Hematopoietic multipotent progenitor cell treated with erythropoietin and hydrocortisone succinate and interleukin-3 and kit ligand, for 6 days (in vitro differentiated cells): Measurements from ENCODE around the gene COLEC11.
"Not testable (repeated sequence)": the region's sequence is repeated elsewhere in the genome, so short reads cannot be mapped to it uniquely, and the experiment has no call there.

ENCODE experiments used
- DNase-seq: peaks from one replicate; pipeline ENCODE4 v3.0.0-alpha.2; 2015

Gene COLEC11

GRCh38 chr2:3655871-3656761 is 61.2 kb downstream of the COLEC11 start:
- DNase-seq: no peak

- peak; percentile 42 for DNase-seq
Measured at GRCh38 chr2:3656762-3657721, 62.1 kb downstream of the COLEC11 start.

GRCh38 chr2:3657881-3658280 is 63.0 kb downstream of the COLEC11 start, which contains the start of gene ALLC:
Gene ALLC (plus strand): TSS chr2:3658200. CDS start chr2:3671158, 12,958 bp downstream.
- DNase-seq: no peak

GRCh38 chr2:3659447-3660432 is 64.8 kb downstream of the COLEC11 start:
- DNase-seq: no peak

- not testable (repeated sequence) for DNase-seq
Measured at GRCh38 chr2:3660640-3661039, 65.7 kb downstream of the COLEC11 start.

GRCh38 chr2:3661149-3661660 is 66.3 kb downstream of the COLEC11 start:
- DNase-seq: no peak

- DNase-seq: no peak
Measured at GRCh38 chr2:3662239-3662638, 67.3 kb downstream of the COLEC11 start.

GRCh38 chr2:3664118-3664517 is 69.2 kb downstream of the COLEC11 start:
- no peak for DNase-seq

- DNase-seq: no peak
Measured at GRCh38 chr2:3664925-3665324, 70.0 kb downstream of the COLEC11 start.

- no peak for DNase-seq
Measured at GRCh38 chr2:3665886-3666612, 71.1 kb downstream of the COLEC11 start.

- DNase-seq: no peak
Measured at GRCh38 chr2:3666613-3666975, 71.7 kb downstream of the COLEC11 start.

GRCh38 chr2:3667151-3667631 is 72.3 kb downstream of the COLEC11 start:
- DNase-seq: no peak

GRCh38 chr2:3669656-3670055 is 74.7 kb downstream of the COLEC11 start:
- no peak for DNase-seq

- DNase-seq: no peak
Measured at GRCh38 chr2:3670376-3670775, 75.5 kb downstream of the COLEC11 start.

- no peak for DNase-seq
Measured at GRCh38 chr2:3670941-3671340, 76.0 kb downstream of the COLEC11 start.

- no peak for DNase-seq
Measured at GRCh38 chr2:3672861-3673678, 78.2 kb downstream of the COLEC11 start.

- DNase-seq: no peak
Measured at GRCh38 chr2:3674066-3674845, 79.3 kb downstream of the COLEC11 start.

- DNase-seq: no peak
Measured at GRCh38 chr2:3675687-3676086, 80.8 kb downstream of the COLEC11 start.

GRCh38 chr2:3677436-3677835 is 82.5 kb downstream of the COLEC11 start:
- no peak for DNase-seq
